ENCODE results near the gene PCBP3. TPM values are rescaled to one million over a fixed set of nuclear protein-coding genes. Genes with fewer than 3 reads are reported as not detected.

The PCBP3 gene
- total and polyA plus RNA-seq, 4 donors: 0.36 to 1.6 (median 0.42) TPM

GRCh38 chr21:45786660-45787059 is 143.1 kb downstream of the PCBP3 start:
- 86% methylated on average over 6 of the region's 6 CpGs for WGBS
- Histone ChIP-seq H3K4me3 (ENCODE audit: low read depth in 1 of 3, low read length in 3 of 3) (no peak overlapping the region), H3K27ac (ENCODE audit: low read depth in 1 of 2, low read length in 2 of 2) (no peak overlapping the region), H3K27me3 (ENCODE audit: control insufficient read depth in 4 of 4, insufficient read depth in 4 of 4, low read length in 3 of 4) (peaks cover 0 to 3% (median 0%) of the 10 kb centered on the region in 4 donors), H3K9me3 (ENCODE audit: control insufficient read depth in 4 of 4, low read length in 3 of 4) (no peaks in the 10 kb centered on the region), H3K36me3 (ENCODE audit: control insufficient read depth in 4 of 4, insufficient read depth in 3 of 4, low read depth in 1 of 4, low read length in 3 of 4) (no peaks in the 10 kb centered on the region), H3K4me1 (ENCODE audit: control insufficient read depth in 4 of 4, insufficient read depth in 4 of 4, low read length in 3 of 4) (no peaks in the 10 kb centered on the region), H3K9ac (ENCODE audit: low read depth in 1 of 2, low read length in 2 of 2) (no peak overlapping the region)
- TF ChIP-seq HNF4G (IDR thresholded peaks at IDR 0.05) (no peak), CTCF (IDR thresholded peaks at IDR 0.05; ENCODE audit: low read depth, low read length, missing input control) (no peak), MAX (IDR thresholded peaks at IDR 0.05) (no peak), REST (IDR thresholded peaks at IDR 0.05) (no peak), ATF3 (IDR thresholded peaks at IDR 0.05) (no peak), ZBTB33 (IDR thresholded peaks at IDR 0.05) (no peak), FOXA2 (IDR thresholded peaks at IDR 0.05) (no peak), RXRA (IDR thresholded peaks at IDR 0.05) (no peak), FOXA1 (IDR thresholded peaks at IDR 0.05) (no peak), TAF1 (conservative IDR thresholded peaks at IDR 0.05) (no peak), GABPA (IDR thresholded peaks at IDR 0.05 in 1 of 2, conservative IDR thresholded peaks at IDR 0.05 in 1 of 2) (no peak), SP1 (IDR thresholded peaks at IDR 0.05) (no peak)
- DNase-seq (ENCODE audit: low spot score): no peak

DNA sequence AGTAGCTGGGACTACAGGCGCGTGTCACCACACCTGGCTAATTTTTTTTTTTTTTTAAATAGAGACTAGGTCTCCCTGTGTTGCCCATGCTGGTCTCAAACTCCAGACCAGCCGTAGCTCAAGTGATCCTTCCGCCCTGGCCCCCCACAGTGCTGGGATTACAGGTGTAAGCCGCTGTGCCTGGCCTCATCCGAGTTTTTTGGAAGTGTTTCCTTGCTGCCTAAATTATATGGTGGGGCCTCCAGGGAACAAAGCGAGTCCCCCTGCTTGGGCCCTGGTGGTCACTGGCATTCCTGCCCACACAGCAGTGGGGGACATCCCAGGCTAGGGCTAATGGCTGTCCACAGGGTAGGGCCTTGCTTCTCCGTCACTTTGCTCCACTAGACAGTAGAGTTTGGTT is 143.8 kb downstream of the PCBP3 start:
- peaks cover 0 to 3% (median 0%) of the 10 kb centered on the region in 4 donors for H3K27me3 ChIP-seq (ENCODE audit: control insufficient read depth in 4 of 4, insufficient read depth in 4 of 4, low read length in 3 of 4)
- no peak for DNase-seq (ENCODE audit: low spot score)
- no peak overlapping the region for H3K27ac ChIP-seq (ENCODE audit: low read depth in 1 of 2, low read length in 2 of 2)
- no peaks in the 10 kb centered on the region for H3K9me3 ChIP-seq (ENCODE audit: control insufficient read depth in 4 of 4, low read length in 3 of 4)
- H3K4me1 ChIP-seq (ENCODE audit: control insufficient read depth in 4 of 4, insufficient read depth in 4 of 4, low read length in 3 of 4): no peaks in the 10 kb centered on the region
- no peak overlapping the region for H3K4me3 ChIP-seq (ENCODE audit: low read depth in 1 of 3, low read length in 3 of 3)
- no peaks in the 10 kb centered on the region for H3K36me3 ChIP-seq (ENCODE audit: control insufficient read depth in 4 of 4, insufficient read depth in 3 of 4, low read depth in 1 of 4, low read length in 3 of 4)
- H3K9ac ChIP-seq (ENCODE audit: low read depth in 1 of 2, low read length in 2 of 2): no peak overlapping the region
- WGBS: 92% methylated on average over 8 of the region's 8 CpGs
- TF ChIP-seq HNF4G (IDR thresholded peaks at IDR 0.05) (no peak), REST (IDR thresholded peaks at IDR 0.05) (no peak), GABPA (IDR thresholded peaks at IDR 0.05 in 1 of 2, conservative IDR thresholded peaks at IDR 0.05 in 1 of 2) (no peak), ZBTB33 (IDR thresholded peaks at IDR 0.05) (no peak), ATF3 (IDR thresholded peaks at IDR 0.05) (no peak), FOXA2 (IDR thresholded peaks at IDR 0.05) (no peak), HNF4A (conservative IDR thresholded peaks at IDR 0.05) (no peak), RAD21 (IDR thresholded peaks at IDR 0.05) (no peak), SP1 (IDR thresholded peaks at IDR 0.05) (no peak), TAF1 (conservative IDR thresholded peaks at IDR 0.05) (no peak), YY1 (IDR thresholded peaks at IDR 0.05) (no peak), FOXA1 (IDR thresholded peaks at IDR 0.05) (no peak)
